Caco-2 (cell line): Measurements from ENCODE around the gene ANTXR2. TPM values are rescaled to one million over a fixed set of nuclear protein-coding genes. Genes with fewer than 3 reads are reported as not detected.

ENCODE experiments used
- BruUV-seq: library from RNA; stranded (reverse); fragments of 400-500 nt; replicated peaks from 2 replicates; lab custom pipeline; 2021; lab: Mats Ljungman, UMichigan
- CTCF ChIA-PET: fragments of 300-600 bp; sonication (Branson Sonifier 250); formaldehyde crosslinking; loops from one replicate; lab custom pipeline; 2022; ENCODE audit warnings: antibody characterized with exemption; lab: Charles Lee
- POLR2A ChIA-PET: fragments of 300-600 bp; sonication (Branson Sonifier 250); formaldehyde crosslinking; loops from one replicate; lab custom pipeline; 2022; ENCODE audit warnings: antibody characterized with exemption; lab: Charles Lee
- DNase-seq, 2 experiments: peaks; one replicate each; pipeline versions ENCODE4 v3.0.0 to v3.0.0-alpha.2; 2020 to 2022
- H3K27me3 ChIP-seq: replicated peaks from 2 replicates; pipeline ENCODE4 v1.6.0; 2011; ENCODE audit warnings: low read length; ENCODE audit not compliant: control insufficient read depth, insufficient read depth
- H3K36me3 ChIP-seq: 2 replicates; pipeline ENCODE4 v1.5.1; 2011; ENCODE audit warnings: low read length; ENCODE audit not compliant: control insufficient read depth, insufficient read depth
- H3K4me1 ChIP-seq: fragments of 250-450 bp; sonication (Bioruptor Pico); 2 replicates; pipeline ENCODE4 v1.5.1; 2020; ENCODE audit warnings: mild to moderate bottlenecking
- H3K4me3 ChIP-seq: 2 replicates; pipeline ENCODE4 v1.5.1; 2011; ENCODE audit warnings: low read depth, mild to moderate bottlenecking, control low read depth, low read length
- H3K9me3 ChIP-seq: fragments of 250-450 bp; sonication (Bioruptor Pico); 2 replicates; pipeline ENCODE4 v1.5.1; 2020; ENCODE audit warnings: mild to moderate bottlenecking, moderate library complexity
- H3K27ac Mint-ChIP-seq: one replicate; pipeline ENCODE4 v1.8.0; 2022; ENCODE audit warnings: mixed read lengths; ENCODE audit not compliant: unreplicated experiment
- H3K27me3 Mint-ChIP-seq: one replicate; pipeline ENCODE4 v1.8.0; 2022; ENCODE audit warnings: mixed read lengths; ENCODE audit not compliant: insufficient read depth, unreplicated experiment
- H3K36me3 Mint-ChIP-seq: one replicate; pipeline ENCODE4 v1.8.0; 2022; ENCODE audit warnings: mild to moderate bottlenecking, mixed read lengths; ENCODE audit not compliant: insufficient read depth, unreplicated experiment
- H3K4me1 Mint-ChIP-seq: one replicate; pipeline ENCODE4 v1.8.0; 2022; ENCODE audit warnings: low read depth, mixed read lengths; ENCODE audit not compliant: unreplicated experiment
- H3K4me3 Mint-ChIP-seq: one replicate; pipeline ENCODE4 v1.8.0; 2022; ENCODE audit warnings: mild to moderate bottlenecking, moderate library complexity, mixed read lengths; ENCODE audit not compliant: unreplicated experiment
- H3K9me3 Mint-ChIP-seq: one replicate; pipeline ENCODE4 v1.8.0; 2022; ENCODE audit warnings: mixed read lengths; ENCODE audit not compliant: unreplicated experiment
- CTCF ChIP-seq, 2 experiments: fragments of 200-600 bp in 1 of 2; IDR thresholded peaks; 1 replicate in 1 of 2; 2 replicates in 1 of 2; pipeline versions ENCODE4 v1.5.1 to v1.8.0; 2011 to 2022; ENCODE audit warnings: antibody characterized with exemption in 1 of 2, control low read depth in 1 of 2, inconsistent platforms in 1 of 2, low read depth in 1 of 2, low read length in 1 of 2, mild to moderate bottlenecking in 1 of 2, moderate library complexity in 1 of 2; ENCODE audit not compliant: insufficient read depth in 1 of 2, severe bottlenecking in 1 of 2, unreplicated experiment in 1 of 2
- intact Hi-C: fragments of 100-400 bp; cut with micrococcal nuclease; formaldehyde crosslinking; loops from one replicate; pipeline ENCODE4 v1.10.0; 2022; ENCODE audit not compliant: unreplicated experiment
- total RNA-seq: library from RNA; stranded (reverse); gene quantifications from 2 replicates; pipeline ENCODE4 v1.2.3, GENCODE V29; 2022

The ANTXR2 gene
- total RNA-seq, 1 experiment from 2014 or later, result 1.4 TPM

DNA sequence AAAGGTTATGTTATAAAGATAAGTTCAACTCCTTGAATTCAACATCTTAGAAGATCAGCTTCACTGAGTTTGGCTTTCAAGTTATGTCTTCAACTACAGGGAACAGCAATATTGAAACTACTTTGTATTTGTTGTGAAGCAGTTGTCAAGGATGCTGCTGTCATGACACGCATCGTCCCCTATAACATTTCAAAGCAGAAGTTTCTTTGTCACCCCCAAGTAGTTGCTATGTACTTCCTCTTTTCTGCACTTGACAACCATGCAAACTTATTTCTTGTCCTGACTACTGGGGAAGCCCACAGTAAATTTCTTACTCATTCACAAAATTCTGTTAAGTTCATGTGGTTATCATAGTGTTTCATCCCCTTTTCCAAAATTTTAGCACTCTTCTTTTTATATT is 14.3 kb downstream of the ANTXR2 start:
- H3K9me3 ChIP-seq, result no peaks in the 10 kb centered on the region
- TF ChIP-seq CTCF (IDR thresholded peaks at IDR 0.05; ENCODE audit: insufficient read depth in 1 of 2, low read depth in 1 of 2, low read length in 1 of 2, severe bottlenecking in 1 of 2, unreplicated experiment in 1 of 2), result no peak
- no peak for DNase-seq
- H3K4me3 ChIP-seq, result no peak overlapping the region
- ChIA-PET POLR2A (no interaction called here), CTCF (no interaction called here)
- Mint-ChIP-seq H3K27ac (no peak overlapping the region), H3K27me3 (no peaks in the 10 kb centered on the region), H3K4me1 (no peaks in the 10 kb centered on the region), H3K36me3 (no peaks in the 10 kb centered on the region), H3K9me3 (no peaks in the 10 kb centered on the region), H3K4me3 (no peak overlapping the region)
- H3K4me1 ChIP-seq, result no peaks in the 10 kb centered on the region
- intact Hi-C loops, result no loop called here
- no peaks in the 10 kb centered on the region for H3K36me3 ChIP-seq
- H3K27me3 ChIP-seq, result no peaks in the 10 kb centered on the region
- no TSS peak for BruUV-seq

DNA sequence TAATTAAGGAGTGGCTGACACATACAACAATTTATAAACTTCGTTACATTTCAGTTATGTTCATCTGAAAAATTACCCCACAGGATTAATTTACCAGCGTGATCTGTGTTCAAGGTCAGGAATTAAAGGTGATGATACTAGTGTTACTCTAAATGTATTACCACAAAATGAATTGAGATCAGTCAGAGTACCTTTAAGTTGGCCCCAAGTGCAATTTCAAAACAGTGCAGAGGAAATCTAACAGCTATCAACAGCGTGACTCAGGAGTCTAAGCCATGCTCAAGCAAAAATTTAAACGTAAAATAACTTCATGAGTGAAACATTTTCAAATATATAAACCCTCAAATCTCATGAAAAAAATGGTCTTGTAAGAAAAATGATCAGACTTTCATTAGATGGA is 18.7 kb downstream of the ANTXR2 start:
- no peaks in the 10 kb centered on the region for H3K27me3 ChIP-seq
- no peak overlapping the region for H3K4me3 ChIP-seq
- H3K9me3 Mint-ChIP-seq, result no peaks in the 10 kb centered on the region
- no peaks in the 10 kb centered on the region for H3K36me3 Mint-ChIP-seq
- BruUV-seq, result no TSS peak
- no peak overlapping the region for H3K4me3 Mint-ChIP-seq
- ChIA-PET CTCF (no interaction called here), POLR2A (no interaction called here)
- intact Hi-C loops, result no loop called here
- DNase-seq, result no peak
- H3K36me3 ChIP-seq, result no peaks in the 10 kb centered on the region
- no peak overlapping the region for H3K27ac Mint-ChIP-seq
- H3K4me1 Mint-ChIP-seq, result no peaks in the 10 kb centered on the region
- no peaks in the 10 kb centered on the region for H3K9me3 ChIP-seq
- H3K27me3 Mint-ChIP-seq, result no peaks in the 10 kb centered on the region
- H3K4me1 ChIP-seq, result no peaks in the 10 kb centered on the region
- TF ChIP-seq CTCF (IDR thresholded peaks at IDR 0.05; ENCODE audit: insufficient read depth in 1 of 2, low read depth in 1 of 2, low read length in 1 of 2, severe bottlenecking in 1 of 2, unreplicated experiment in 1 of 2), result no peak

DNA sequence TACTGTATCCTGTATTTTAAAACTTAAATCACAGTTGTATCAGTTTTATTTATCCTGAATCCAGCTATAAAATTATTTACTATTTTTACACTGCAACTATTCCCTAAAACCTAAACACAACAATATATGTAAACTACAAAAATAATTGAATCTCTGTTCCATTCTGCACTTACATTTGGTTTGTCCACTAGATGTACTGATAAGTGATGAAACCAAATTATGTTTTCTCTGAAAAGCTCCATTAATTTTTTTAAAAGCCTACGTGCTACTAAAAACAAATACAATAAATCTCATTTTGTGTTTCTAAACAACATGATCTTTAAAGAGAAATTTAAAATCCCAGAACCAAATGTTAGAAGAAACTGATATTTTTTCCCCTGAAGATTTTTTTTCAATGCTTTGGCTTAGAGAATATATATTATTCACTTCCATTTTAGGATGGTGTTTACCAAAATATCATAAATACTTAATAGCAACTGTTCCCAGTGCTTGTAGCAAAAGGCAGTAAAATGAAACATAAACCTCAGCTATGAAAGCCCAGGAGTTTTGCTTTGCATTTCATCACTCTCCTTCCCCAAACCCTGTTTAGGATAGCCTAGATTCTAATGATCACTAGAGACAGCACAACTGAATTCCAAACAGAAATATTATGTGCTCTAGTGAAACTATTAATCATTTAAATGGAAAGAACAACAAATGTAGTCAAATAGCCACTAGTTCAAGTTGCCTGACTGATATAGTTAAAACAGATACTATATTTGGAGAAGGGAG is 19.7 kb downstream of the ANTXR2 start:
- ChIA-PET POLR2A (no interaction called here), CTCF (no interaction called here)
- no peaks in the 10 kb centered on the region for H3K27me3 ChIP-seq
- no peak for TF ChIP-seq CTCF (IDR thresholded peaks at IDR 0.05; ENCODE audit: insufficient read depth in 1 of 2, low read depth in 1 of 2, low read length in 1 of 2, severe bottlenecking in 1 of 2, unreplicated experiment in 1 of 2)
- H3K4me1 Mint-ChIP-seq, result no peaks in the 10 kb centered on the region
- no peaks in the 10 kb centered on the region for H3K36me3 Mint-ChIP-seq
- no peak overlapping the region for H3K27ac Mint-ChIP-seq
- H3K4me1 ChIP-seq, result no peaks in the 10 kb centered on the region
- BruUV-seq, result no TSS peak
- no peaks in the 10 kb centered on the region for H3K9me3 ChIP-seq
- intact Hi-C loops, result no loop called here
- no peak overlapping the region for H3K4me3 ChIP-seq
- no peak for DNase-seq
- H3K9me3 Mint-ChIP-seq, result no peaks in the 10 kb centered on the region
- no peaks in the 10 kb centered on the region for H3K36me3 ChIP-seq
- H3K4me3 Mint-ChIP-seq, result no peak overlapping the region
- H3K27me3 Mint-ChIP-seq, result no peaks in the 10 kb centered on the region
